SU-DHL-6 (cell line): ENCODE data around the gene ENTREP3.

ENCODE experiments used
- EZH2phosphoT487 ChIP-seq: fragments of 200-600 bp; sonication (generic), shearing (Covaris generic); conservative IDR thresholded peaks from 2 replicates; pipeline ENCODE4 v1.6.1; 2018; ENCODE audit warnings: mild to moderate bottlenecking, antibody characterized with exemption, low read length, moderate library complexity, mixed read lengths
- TF ChIP-seq, protein P1 (sequence below): fragments of 200-600 bp; sonication (generic); IDR thresholded peaks from one replicate; pipeline ENCODE4 v1.5.1; 2017; ENCODE audit warnings: antibody characterized with exemption, mild to moderate bottlenecking, low read length, moderate library complexity; ENCODE audit not compliant: insufficient read depth, poor library complexity, severe bottlenecking

DNA sequence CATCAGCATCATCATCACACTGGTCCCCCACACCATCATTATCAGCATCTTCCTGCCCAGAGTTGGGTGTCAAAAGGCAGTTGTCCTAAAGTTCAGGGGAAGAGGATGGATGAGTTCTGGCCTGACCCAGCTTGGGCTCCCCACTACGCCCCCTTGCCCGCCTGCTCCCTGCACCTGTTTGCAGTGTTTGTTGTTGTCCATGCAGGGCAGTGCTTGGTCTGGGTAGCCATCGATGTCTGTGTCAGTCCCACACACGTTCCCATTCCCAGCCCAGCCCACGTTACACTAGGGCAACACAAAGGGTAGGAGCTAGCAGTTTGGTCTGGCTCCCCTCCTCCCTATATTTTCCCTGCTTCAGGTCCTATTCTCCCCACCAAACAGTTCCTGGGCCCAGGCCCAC is 54.4 kb downstream of the ENTREP3 start:
- TF ChIP-seq, protein P1, sequence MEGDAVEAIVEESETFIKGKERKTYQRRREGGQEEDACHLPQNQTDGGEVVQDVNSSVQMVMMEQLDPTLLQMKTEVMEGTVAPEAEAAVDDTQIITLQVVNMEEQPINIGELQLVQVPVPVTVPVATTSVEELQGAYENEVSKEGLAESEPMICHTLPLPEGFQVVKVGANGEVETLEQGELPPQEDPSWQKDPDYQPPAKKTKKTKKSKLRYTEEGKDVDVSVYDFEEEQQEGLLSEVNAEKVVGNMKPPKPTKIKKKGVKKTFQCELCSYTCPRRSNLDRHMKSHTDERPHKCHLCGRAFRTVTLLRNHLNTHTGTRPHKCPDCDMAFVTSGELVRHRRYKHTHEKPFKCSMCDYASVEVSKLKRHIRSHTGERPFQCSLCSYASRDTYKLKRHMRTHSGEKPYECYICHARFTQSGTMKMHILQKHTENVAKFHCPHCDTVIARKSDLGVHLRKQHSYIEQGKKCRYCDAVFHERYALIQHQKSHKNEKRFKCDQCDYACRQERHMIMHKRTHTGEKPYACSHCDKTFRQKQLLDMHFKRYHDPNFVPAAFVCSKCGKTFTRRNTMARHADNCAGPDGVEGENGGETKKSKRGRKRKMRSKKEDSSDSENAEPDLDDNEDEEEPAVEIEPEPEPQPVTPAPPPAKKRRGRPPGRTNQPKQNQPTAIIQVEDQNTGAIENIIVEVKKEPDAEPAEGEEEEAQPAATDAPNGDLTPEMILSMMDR, result no peak
- TF ChIP-seq EZH2phosphoT487, result no peak
